ENCODE measurements around the gene NDC80.

NDC80 gene

DNA sequence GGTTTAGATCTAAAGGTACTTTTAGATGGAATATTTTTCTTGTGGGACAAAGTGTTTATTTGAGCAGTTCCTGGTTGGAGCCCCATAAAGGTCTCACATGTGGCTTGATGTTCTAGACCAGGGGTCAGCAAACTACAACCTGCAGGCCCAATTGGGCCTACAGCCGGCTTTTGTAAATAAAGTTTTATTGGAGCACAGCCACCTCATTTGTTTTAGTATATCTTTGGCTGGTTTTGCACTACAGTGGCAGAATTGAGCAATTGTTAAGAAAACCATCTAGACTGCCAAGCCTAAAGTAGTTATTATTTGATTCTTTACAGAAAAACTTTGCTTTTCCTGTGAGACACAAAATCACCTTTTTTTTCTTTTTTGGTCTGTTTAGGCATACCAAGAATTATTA lies 41.6 kb downstream of the NDC80 start:
- Histone ChIP-seq H3K4me1 (ENCODE audit: low read length) (no peaks in the 10 kb centered on the region), H3K4me3 (ENCODE audit: low read length) (no peak overlapping the region), H3K4me2 (ENCODE audit: low read depth, low read length) (no peak overlapping the region), H3K9me3 (replicated peaks; ENCODE audit: insufficient read depth, low read length) (no peaks in the 10 kb centered on the region), H3K9ac (ENCODE audit: low read length) (no peak overlapping the region), H4K20me1 (ENCODE audit: insufficient read depth, low read length) (no peaks in the 10 kb centered on the region), H3K27me3 (replicated peaks; ENCODE audit: insufficient read depth, low read length) (no peaks in the 10 kb centered on the region), H3K9me2 (replicated peaks; ENCODE audit: insufficient read depth, low read length) (no peaks in the 10 kb centered on the region), H3K36me3 (replicated peaks; ENCODE audit: insufficient read depth, low read length) (peaks cover 11% of the 10 kb centered on the region), H3F3A (ENCODE audit: insufficient read depth, low read length) (no peaks in the 10 kb centered on the region), H2AFZ (ENCODE audit: low read length) (no peak overlapping the region), H3K27ac (ENCODE audit: low read length) (no peak overlapping the region), H3K79me2 (ENCODE audit: low read length) (no peaks in the 10 kb centered on the region)
- TF ChIP-seq EZH2 (optimal IDR thresholded peaks at IDR 0.05; ENCODE audit: low read depth, low read length) (no peak), EZH2phosphoT487 (IDR thresholded peaks at IDR 0.05; ENCODE audit: low read length) (no peak)
- TF ChIP-seq, protein P1, sequence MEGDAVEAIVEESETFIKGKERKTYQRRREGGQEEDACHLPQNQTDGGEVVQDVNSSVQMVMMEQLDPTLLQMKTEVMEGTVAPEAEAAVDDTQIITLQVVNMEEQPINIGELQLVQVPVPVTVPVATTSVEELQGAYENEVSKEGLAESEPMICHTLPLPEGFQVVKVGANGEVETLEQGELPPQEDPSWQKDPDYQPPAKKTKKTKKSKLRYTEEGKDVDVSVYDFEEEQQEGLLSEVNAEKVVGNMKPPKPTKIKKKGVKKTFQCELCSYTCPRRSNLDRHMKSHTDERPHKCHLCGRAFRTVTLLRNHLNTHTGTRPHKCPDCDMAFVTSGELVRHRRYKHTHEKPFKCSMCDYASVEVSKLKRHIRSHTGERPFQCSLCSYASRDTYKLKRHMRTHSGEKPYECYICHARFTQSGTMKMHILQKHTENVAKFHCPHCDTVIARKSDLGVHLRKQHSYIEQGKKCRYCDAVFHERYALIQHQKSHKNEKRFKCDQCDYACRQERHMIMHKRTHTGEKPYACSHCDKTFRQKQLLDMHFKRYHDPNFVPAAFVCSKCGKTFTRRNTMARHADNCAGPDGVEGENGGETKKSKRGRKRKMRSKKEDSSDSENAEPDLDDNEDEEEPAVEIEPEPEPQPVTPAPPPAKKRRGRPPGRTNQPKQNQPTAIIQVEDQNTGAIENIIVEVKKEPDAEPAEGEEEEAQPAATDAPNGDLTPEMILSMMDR (IDR thresholded peaks at IDR 0.05; ENCODE audit: low read length): no peak
- DNase-seq: no peak

- H3K9me2 ChIP-seq (replicated peaks; ENCODE audit: insufficient read depth, low read length): no peaks in the 10 kb centered on the region
- H3K9ac ChIP-seq (ENCODE audit: low read length): no peak overlapping the region
- H4K20me1 ChIP-seq (ENCODE audit: insufficient read depth, low read length): no peaks in the 10 kb centered on the region
- H3K9me3 ChIP-seq (replicated peaks; ENCODE audit: insufficient read depth, low read length): no peaks in the 10 kb centered on the region
- no peak overlapping the region for H3K4me2 ChIP-seq (ENCODE audit: low read depth, low read length)
- DNase-seq: no peak
- no peaks in the 10 kb centered on the region for H3K79me2 ChIP-seq (ENCODE audit: low read length)
- H3F3A ChIP-seq (ENCODE audit: insufficient read depth, low read length): no peaks in the 10 kb centered on the region
- TF ChIP-seq EZH2 (optimal IDR thresholded peaks at IDR 0.05; ENCODE audit: low read depth, low read length) (no peak), EZH2phosphoT487 (IDR thresholded peaks at IDR 0.05; ENCODE audit: low read length) (no peak)
- TF ChIP-seq, protein P1 (IDR thresholded peaks at IDR 0.05; ENCODE audit: low read length): no peak
- no peaks in the 10 kb centered on the region for H3K27me3 ChIP-seq (replicated peaks; ENCODE audit: insufficient read depth, low read length)
- no peaks in the 10 kb centered on the region for H3K4me1 ChIP-seq (ENCODE audit: low read length)
- peaks cover 7% of the 10 kb centered on the region; the same call in 1 of the 2 replicates for H3K36me3 ChIP-seq (replicated peaks; ENCODE audit: insufficient read depth, low read length)
- no peak overlapping the region for H3K27ac ChIP-seq (ENCODE audit: low read length)
- H3K4me3 ChIP-seq (ENCODE audit: low read length): no peak overlapping the region
- H2AFZ ChIP-seq (ENCODE audit: low read length): no peak overlapping the region
Measured at GRCh38 chr18:2617401-2617998, 46.1 kb downstream of the NDC80 start.

- no peaks in the 10 kb centered on the region for H3K4me1 ChIP-seq (ENCODE audit: low read length)
Measured at GRCh38 chr18:2618009-2618408, 46.7 kb downstream of the NDC80 start.

More at GRCh38 chr18:2618009-2618408, 46.7 kb downstream of the NDC80 start:
- H3K27ac ChIP-seq (ENCODE audit: low read length): no peak overlapping the region
- no peak overlapping the region for H3K4me3 ChIP-seq (ENCODE audit: low read length)
- H3K9me2 ChIP-seq (replicated peaks; ENCODE audit: insufficient read depth, low read length): no peaks in the 10 kb centered on the region
- H3F3A ChIP-seq (ENCODE audit: insufficient read depth, low read length): no peaks in the 10 kb centered on the region
- no peaks in the 10 kb centered on the region for H4K20me1 ChIP-seq (ENCODE audit: insufficient read depth, low read length)
- no peak overlapping the region for H3K4me2 ChIP-seq (ENCODE audit: low read depth, low read length)
- no peak overlapping the region for H3K9ac ChIP-seq (ENCODE audit: low read length)
- no peaks in the 10 kb centered on the region for H3K79me2 ChIP-seq (ENCODE audit: low read length)
- TF ChIP-seq EZH2phosphoT487 (IDR thresholded peaks at IDR 0.05; ENCODE audit: low read length): no peak
- no peak for TF ChIP-seq EZH2 (optimal IDR thresholded peaks at IDR 0.05; ENCODE audit: low read depth, low read length)
- TF ChIP-seq, protein P1 (IDR thresholded peaks at IDR 0.05; ENCODE audit: low read length): no peak
- H3K36me3 ChIP-seq (replicated peaks; ENCODE audit: insufficient read depth, low read length): peaks cover 7% of the 10 kb centered on the region; the same call in 1 of the 2 replicates
- no peak overlapping the region for H2AFZ ChIP-seq (ENCODE audit: low read length)
- H3K9me3 ChIP-seq (replicated peaks; ENCODE audit: insufficient read depth, low read length): no peaks in the 10 kb centered on the region
- no peaks in the 10 kb centered on the region for H3K27me3 ChIP-seq (replicated peaks; ENCODE audit: insufficient read depth, low read length)
- no peak for DNase-seq
